ENCODE data around the gene UPB1.

The UPB1 gene

DNA sequence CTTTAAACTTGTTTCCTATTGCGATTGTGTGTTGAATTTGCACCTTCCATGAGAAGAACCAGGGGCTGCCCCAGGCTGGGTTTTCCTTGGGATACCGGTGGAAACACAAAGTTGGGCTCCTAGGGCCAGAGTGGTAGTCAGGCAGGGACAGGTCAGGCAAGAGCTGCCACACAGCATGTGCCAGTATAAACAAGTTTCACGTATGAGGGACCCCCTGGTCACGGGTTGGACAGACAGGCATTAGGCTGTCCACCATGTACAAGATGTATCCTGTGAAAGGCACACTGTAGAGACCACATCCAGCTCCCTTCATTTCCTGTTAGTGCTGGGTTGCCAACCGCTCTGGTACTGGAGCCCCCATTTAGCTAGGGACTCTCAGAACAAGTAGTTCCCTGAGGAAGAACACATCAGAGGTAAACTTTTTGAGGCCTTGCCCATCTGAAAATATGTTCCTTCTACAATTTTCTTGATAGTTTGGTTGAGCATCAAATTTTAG lies 8.8 kb downstream of the UPB1 start:
- Histone ChIP-seq H3K4me1 (ENCODE audit: insufficient read depth, low read length) (peaks cover 14% of the 10 kb centered on the region), H3K9me3 (ENCODE audit: control insufficient read depth, insufficient read depth, low read length) (no peaks in the 10 kb centered on the region), H3K9ac (ENCODE audit: low read depth, low read length) (no peak overlapping the region)

DNA sequence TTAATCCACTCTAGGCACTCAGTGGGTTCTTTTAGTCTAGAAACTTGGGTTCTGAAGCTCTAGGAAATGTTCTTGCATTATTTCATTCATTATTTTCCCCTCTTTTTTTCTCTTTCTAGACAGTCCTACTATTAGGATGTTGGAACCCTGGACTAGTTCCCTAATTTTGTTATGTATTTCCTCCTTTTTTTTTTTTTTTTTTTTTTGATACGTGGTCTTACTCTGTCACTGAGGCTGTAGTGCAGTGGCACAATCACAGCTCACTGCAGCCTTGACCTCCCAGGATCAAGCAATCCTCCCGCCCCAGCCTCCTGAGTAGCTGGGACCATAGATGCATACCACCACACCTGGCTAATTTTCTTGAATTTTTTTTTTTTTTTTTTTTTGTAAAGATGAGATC lies 9.4 kb downstream of the UPB1 start:
- H3K9me3 ChIP-seq (ENCODE audit: control insufficient read depth, insufficient read depth, low read length) = no peaks in the 10 kb centered on the region
- H3K36me3 ChIP-seq (ENCODE audit: insufficient read depth, low read length) = no peaks in the 10 kb centered on the region
- H3K9ac ChIP-seq (ENCODE audit: low read depth, low read length) = no peak overlapping the region
- peaks cover 14% of the 10 kb centered on the region for H3K4me1 ChIP-seq (ENCODE audit: insufficient read depth, low read length)

More for the DNA sequence above, 8.8 kb downstream of the UPB1 start:
- H3K36me3 ChIP-seq (ENCODE audit: insufficient read depth, low read length) = no peaks in the 10 kb centered on the region

DNA sequence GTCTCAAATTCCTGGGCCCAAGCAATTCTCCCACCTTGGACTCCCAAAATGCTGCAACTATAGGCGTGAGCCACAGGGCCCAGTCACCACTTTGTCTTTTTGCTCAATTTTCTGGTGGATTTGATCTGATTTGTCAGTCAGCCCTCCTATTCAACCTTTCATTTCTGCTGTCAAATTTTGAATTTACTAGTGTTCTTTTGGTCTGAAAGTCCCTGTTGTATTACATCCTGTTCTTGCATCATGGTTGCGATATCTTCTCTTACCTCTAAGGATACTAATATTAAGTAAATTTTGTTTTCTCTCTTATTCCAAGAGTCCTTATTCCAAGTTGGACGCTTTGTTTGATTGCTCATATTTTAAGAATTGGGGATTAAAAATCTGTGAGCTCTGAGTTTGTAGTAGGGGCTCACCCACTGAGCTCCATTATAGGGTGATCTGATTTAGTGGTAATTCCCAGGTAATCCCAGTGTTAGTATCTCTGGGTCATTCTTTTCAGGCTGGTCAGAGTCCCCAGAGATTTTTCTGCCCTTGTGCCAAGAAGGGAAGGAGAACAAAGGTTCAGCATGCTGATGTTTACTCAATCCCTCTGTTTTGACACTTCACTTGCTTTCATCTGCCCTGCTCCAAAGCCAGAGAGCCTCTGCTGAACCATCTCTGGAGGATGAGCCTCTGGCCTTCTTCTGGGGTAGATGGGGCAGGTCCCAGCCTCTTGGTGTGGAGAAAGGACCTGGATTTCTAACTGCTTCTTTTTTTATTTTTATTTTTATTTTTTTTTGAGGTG lies 10.0 kb downstream of the UPB1 start:
- H3K9me3 ChIP-seq (ENCODE audit: control insufficient read depth, insufficient read depth, low read length) = no peaks in the 10 kb centered on the region
- peaks cover 14% of the 10 kb centered on the region for H3K4me1 ChIP-seq (ENCODE audit: insufficient read depth, low read length)
- no peaks in the 10 kb centered on the region for H3K36me3 ChIP-seq (ENCODE audit: insufficient read depth, low read length)
- no peak overlapping the region for H3K9ac ChIP-seq (ENCODE audit: low read depth, low read length)

DNA sequence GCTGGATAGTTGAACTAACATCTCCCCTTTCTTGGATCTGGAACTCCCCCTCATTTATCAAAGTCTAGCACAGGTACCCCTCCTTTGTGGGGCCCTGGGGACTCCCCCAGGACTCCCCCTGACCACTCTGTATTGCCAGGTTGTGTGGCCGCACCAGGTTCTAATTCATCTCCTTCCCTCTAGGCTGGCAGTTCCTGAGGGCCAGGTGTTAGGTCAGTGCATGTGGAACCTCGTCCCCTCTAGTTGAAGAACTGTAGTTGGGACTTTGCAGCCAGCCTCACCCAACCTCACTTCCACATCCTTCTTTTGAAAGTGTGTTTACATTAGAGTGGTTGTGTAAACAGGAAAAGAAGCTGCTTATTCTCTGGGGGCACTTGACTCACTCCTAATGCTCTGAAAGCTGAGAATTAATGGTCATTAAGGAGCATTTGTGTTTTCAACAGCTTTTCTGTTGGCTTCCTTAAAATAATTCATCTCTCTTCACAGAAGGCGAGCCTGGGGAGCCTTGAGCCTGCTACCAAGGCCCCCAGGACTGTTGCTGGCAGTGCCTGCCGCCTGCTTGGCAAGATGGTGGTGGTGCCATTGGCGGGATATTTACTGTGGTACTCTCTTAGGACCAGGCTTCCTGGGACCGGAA lies 11.8 kb downstream of the UPB1 start:
- no peaks in the 10 kb centered on the region for H3K9me3 ChIP-seq (ENCODE audit: control insufficient read depth, insufficient read depth, low read length)
- H3K36me3 ChIP-seq (ENCODE audit: insufficient read depth, low read length) = no peaks in the 10 kb centered on the region
- peaks cover 13% of the 10 kb centered on the region for H3K4me1 ChIP-seq (ENCODE audit: insufficient read depth, low read length)
- peak overlapping the region; percentile 46; the same call in 1 of the 2 replicates for H3K9ac ChIP-seq (ENCODE audit: low read depth, low read length)

DNA sequence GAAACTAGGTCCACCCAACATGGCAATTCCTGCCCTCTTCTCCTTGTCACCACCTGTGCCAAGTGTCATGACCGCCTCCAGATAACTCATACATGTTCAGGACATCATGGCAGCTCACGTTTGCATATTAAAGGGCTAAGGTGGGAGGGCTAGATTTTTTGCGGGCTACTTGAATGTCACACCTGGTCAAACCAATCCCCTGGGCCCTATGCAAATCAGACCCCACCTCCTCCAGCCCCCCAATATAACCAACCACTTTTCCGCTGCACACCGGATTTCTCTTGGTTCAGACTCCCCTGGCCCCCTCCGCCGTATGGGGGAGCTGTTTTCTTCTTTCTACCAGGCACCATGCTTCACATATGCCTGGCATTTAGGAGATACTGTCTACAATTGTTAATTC lies 12.6 kb downstream of the UPB1 start:
- peaks cover 10% of the 10 kb centered on the region for H3K4me1 ChIP-seq (ENCODE audit: insufficient read depth, low read length)
- no peaks in the 10 kb centered on the region for H3K36me3 ChIP-seq (ENCODE audit: insufficient read depth, low read length)
- peak overlapping the region; percentile 46; the same call in 1 of the 2 replicates for H3K9ac ChIP-seq (ENCODE audit: low read depth, low read length)
- no peaks in the 10 kb centered on the region for H3K9me3 ChIP-seq (ENCODE audit: control insufficient read depth, insufficient read depth, low read length)

DNA sequence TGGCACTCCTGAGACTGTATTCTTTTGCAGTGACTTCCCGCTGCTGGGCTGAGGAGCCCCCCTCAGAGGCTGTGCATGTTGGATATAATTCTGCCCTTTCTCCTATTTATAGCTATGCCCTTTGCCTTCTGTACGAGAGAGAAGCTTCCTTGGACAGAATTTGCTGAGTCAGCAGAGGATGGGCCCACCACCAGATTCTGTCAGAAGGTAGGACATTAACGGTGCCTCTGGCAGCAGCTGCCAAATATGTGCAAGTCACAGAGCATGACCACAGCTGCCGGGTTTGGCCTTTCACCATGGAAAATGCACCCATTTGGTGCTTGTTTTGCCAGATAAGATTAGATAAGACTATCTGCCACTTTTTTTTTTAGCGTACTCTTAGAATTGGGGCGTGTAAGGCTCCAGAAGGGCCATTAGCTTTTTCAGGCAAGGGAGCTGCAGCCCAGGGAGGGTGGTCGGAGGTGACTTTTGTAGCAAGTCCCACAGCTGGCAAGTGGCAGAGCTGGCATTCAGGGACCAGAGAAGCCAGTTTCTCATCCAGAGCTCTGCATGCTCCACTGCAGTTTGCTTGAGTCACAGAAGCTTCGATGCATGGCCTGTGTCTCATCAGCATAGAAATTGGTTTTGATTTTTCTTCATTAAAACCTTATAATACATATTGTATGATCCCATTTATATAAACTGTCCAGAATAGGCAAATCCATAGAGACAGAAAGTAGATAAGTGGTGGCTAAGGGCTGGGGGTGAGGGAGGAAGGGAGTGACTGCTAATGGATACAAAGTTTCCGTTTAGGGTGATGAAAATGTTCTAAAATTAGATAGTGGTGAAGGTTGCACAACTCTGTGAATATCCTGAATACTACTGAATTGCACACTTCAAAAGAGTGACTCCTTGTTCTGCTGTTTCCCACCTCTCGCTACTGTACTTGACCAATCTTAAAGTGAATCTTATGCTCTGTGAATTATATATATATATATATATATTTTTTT lies 15.8 kb downstream of the UPB1 start:
- Histone ChIP-seq H3K9me3 (ENCODE audit: control insufficient read depth, insufficient read depth, low read length) (no peaks in the 10 kb centered on the region), H3K36me3 (ENCODE audit: insufficient read depth, low read length) (no peaks in the 10 kb centered on the region), H3K9ac (ENCODE audit: low read depth, low read length) (no peak overlapping the region), H3K4me1 (ENCODE audit: insufficient read depth, low read length) (peaks cover 12% of the 10 kb centered on the region)

DNA sequence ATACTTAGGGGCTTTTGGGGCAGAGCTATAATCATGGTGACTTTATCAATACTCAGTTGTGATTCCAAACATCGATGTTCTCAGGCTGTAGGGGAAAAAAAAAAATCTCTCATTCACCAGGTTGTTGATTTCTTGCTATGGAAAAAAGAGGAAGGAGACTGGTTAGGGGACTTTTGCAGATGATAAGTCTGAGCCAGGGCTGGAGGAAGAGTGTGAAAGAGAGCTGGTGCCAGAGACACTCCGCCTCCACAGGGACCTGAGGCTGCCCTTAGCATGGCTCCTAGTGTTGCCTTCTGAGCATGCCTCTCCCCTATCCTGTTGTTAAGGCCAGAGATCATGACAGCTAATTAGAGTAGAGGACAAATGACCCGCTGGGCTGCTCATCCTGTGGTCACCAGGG lies 16.9 kb downstream of the UPB1 start:
- Histone ChIP-seq H3K9ac (ENCODE audit: low read depth, low read length) (no peak overlapping the region), H3K4me1 (ENCODE audit: insufficient read depth, low read length) (peaks cover 4% of the 10 kb centered on the region)

DNA sequence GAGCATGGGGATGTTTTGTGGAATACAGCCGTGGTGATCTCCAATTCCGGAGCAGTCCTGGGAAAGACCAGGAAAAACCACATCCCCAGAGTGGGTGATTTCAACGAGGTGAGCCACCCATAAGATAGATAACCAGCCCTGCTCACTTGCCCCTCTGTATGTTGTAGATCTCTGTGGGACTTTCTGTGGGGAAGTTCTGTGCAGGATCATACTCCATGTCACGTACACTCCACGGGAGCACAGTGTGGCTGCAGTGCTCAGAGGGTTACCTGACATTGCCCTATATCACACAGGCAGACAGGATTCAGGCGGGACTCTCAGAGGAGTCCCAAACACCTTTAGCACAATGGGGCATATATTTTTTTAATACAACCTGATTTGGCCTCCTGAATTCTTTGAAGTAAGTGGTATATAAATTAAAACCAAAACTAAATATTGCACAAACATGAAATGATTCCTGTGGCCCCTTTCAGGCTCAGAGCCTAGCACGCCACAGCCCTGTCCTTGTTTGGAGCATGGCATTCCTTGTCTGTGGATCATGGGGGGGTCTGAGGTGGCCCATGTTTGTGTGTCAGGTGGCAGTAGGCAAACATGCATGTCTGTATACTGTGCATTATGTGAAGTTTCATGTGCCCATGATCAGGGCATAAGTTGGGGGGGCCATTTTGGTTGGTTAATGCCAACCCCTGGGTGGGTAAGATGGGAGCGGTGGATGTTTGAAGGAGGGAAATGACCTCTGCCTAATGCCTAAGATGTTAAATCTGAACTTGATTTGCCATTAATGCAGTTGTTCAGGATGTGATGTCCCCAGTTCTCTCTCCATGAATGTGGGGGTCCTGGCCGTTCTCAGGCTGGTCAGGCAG lies 18.5 kb downstream of the UPB1 start:
- Histone ChIP-seq H3K9me3 (ENCODE audit: control insufficient read depth, insufficient read depth, low read length) (no peaks in the 10 kb centered on the region), H3K4me1 (ENCODE audit: insufficient read depth, low read length) (0 out of 2 replicates have a peak, but pooled peaks cover 3% of the 10 kb centered on the region), H3K36me3 (ENCODE audit: insufficient read depth, low read length) (no peaks in the 10 kb centered on the region), H3K9ac (ENCODE audit: low read depth, low read length) (no peak overlapping the region)

More for the DNA sequence above, 16.9 kb downstream of the UPB1 start:
- Histone ChIP-seq H3K9me3 (ENCODE audit: control insufficient read depth, insufficient read depth, low read length) (no peaks in the 10 kb centered on the region), H3K36me3 (ENCODE audit: insufficient read depth, low read length) (no peaks in the 10 kb centered on the region)

DNA sequence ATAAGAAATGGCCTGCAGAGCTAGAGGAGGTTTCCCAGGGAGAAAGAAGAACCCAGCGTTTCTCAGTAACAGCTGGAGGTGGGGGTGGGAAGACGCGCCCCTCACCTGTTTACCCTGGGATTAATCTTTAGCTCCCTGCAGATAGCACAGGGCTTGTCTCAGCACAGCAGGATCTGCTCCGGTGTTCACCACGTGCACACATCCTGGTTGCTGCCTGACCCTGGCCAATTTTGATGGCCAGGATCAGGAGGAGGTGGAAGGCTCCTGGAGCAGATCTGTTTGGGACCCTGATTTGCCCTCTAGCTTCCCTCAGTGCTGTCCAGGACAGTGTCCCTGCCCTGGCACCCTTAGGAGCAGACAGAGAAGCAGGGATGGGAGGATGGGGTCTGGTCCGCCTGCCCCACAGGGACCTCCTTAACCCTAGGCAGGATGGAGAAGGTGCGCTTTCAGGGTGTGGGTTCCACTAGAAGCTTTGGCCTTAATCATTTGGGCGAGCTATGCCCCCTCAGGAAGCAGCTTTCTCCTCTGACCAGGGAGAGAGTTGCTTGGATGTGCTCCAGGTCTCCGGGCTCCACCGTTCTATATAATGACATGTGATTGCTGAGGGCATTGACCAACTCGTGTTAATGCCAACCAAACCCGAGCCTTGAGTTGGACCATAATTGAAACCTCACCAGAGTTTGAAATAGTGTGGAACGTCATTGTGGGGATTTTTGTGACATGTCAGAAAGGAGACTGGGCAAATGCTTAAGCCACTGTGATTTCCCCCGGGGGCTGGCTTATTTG lies 19.3 kb downstream of the UPB1 start:
- no peaks in the 10 kb centered on the region for H3K9me3 ChIP-seq (ENCODE audit: control insufficient read depth, insufficient read depth, low read length)
- H3K4me1 ChIP-seq (ENCODE audit: insufficient read depth, low read length) = 0 out of 2 replicates have a peak, but pooled peaks cover 3% of the 10 kb centered on the region
- H3K36me3 ChIP-seq (ENCODE audit: insufficient read depth, low read length) = no peaks in the 10 kb centered on the region
- H3K9ac ChIP-seq (ENCODE audit: low read depth, low read length) = no peak overlapping the region

DNA sequence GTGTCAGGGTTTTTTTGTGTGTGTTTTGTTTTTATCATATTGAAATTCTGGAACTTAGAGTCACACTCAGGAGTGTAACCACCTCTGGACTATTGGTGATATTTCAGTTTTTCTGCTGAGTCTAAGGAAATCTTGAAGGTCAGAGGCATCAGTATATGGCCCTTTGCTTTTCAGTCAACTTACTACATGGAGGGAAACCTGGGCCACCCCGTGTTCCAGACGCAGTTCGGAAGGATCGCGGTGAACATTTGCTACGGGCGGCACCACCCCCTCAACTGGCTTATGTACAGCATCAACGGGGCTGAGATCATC lies 19.9 kb downstream of the UPB1 start:
- Histone ChIP-seq H3K4me1 (ENCODE audit: insufficient read depth, low read length) (0 out of 2 replicates have a peak, but pooled peaks cover 3% of the 10 kb centered on the region), H3K9me3 (ENCODE audit: control insufficient read depth, insufficient read depth, low read length) (no peaks in the 10 kb centered on the region), H3K36me3 (ENCODE audit: insufficient read depth, low read length) (no peaks in the 10 kb centered on the region), H3K9ac (ENCODE audit: low read depth, low read length) (no peak overlapping the region)

DNA sequence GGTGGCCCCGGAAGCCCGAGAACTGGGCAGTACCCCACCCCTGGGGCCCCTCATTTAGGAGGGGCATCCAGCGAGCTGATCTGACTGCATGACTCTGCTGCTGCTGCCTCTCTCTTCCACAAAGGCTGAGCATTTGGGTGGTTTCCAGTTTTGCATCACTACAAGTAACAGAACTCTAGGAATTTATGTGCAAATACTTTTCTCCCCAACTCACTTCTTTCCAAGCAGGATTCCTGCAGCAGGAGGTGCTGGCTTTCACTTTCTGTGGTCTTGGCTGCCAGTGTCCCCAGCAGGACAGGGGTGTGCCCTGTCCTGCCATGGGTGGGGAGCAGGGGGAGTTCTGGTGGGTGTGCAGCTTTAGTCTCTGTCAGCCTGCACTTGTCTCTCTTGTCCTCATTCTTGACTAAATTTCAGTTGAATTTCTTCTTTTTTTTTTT lies 21.2 kb downstream of the UPB1 start:
- Histone ChIP-seq H3K4me1 (ENCODE audit: insufficient read depth, low read length) (0 out of 2 replicates have a peak, but pooled peaks cover 3% of the 10 kb centered on the region), H3K36me3 (ENCODE audit: insufficient read depth, low read length) (no peaks in the 10 kb centered on the region), H3K9me3 (ENCODE audit: control insufficient read depth, insufficient read depth, low read length) (no peaks in the 10 kb centered on the region), H3K9ac (ENCODE audit: low read depth, low read length) (no peak overlapping the region)

DNA sequence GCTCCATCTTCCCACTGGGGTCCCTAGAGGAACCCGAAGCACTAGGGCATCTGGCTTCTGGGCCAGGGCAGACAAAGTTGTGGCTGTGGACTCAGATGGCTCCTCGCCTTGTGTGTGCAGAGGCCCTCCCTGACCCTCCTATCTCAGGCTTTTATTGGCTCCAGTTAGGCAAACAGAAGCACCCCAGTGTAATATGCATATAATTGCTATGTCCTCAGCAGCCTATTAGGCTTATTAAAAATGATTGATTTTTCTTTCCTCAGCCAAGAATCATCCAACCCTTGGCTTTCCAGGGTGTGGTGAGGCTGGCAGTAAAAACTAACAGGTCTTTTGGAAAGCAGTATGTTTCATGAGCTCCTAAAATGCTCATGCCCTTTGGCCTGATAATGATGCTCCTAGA lies 22.3 kb downstream of the UPB1 start:
- Histone ChIP-seq H3K9me3 (ENCODE audit: control insufficient read depth, insufficient read depth, low read length) (no peaks in the 10 kb centered on the region), H3K36me3 (ENCODE audit: insufficient read depth, low read length) (no peaks in the 10 kb centered on the region), H3K4me1 (ENCODE audit: insufficient read depth, low read length) (0 out of 2 replicates have a peak, but pooled peaks cover 3% of the 10 kb centered on the region), H3K9ac (ENCODE audit: low read depth, low read length) (no peak overlapping the region)

DNA sequence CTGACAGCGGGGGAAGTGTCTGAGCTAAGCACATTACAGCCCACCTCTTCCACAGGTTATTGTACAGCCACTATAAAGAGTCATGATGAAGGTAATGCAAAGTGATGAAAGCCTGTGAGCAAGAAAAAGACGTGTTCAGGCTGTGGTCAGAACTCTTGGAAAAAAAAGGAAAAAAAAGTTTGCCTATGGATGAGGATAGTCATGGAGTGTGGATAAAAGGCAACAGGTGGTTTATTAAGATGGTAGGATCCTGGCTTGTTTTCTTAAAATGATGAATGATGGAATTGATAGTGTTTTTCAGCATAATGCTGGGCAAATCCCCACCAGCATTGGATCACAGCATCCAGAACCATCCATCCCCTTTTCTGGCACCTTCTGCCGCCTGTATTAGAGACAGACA lies 23.1 kb downstream of the UPB1 start:
- 0 out of 2 replicates have a peak, but pooled peaks cover 3% of the 10 kb centered on the region for H3K4me1 ChIP-seq (ENCODE audit: insufficient read depth, low read length)

More for the DNA sequence above, 23.1 kb downstream of the UPB1 start:
- Histone ChIP-seq H3K36me3 (ENCODE audit: insufficient read depth, low read length) (no peaks in the 10 kb centered on the region), H3K9me3 (ENCODE audit: control insufficient read depth, insufficient read depth, low read length) (no peaks in the 10 kb centered on the region), H3K9ac (ENCODE audit: low read depth, low read length) (no peak overlapping the region)
